SK-N-SH (cell line): Measurements from ENCODE around the gene TMEM163.

ENCODE experiments used
- CTCF ChIP-seq: fragments of 200-600 bp; sonication (generic); IDR thresholded peaks from 2 replicates; pipeline ENCODE4 v1.6.1; 2017; ENCODE audit warnings: antibody characterized with exemption, mild to moderate bottlenecking, moderate library complexity
- FOXM1 ChIP-seq: IDR thresholded peaks from 2 replicates; pipeline ENCODE4 v1.4.0; 2012; ENCODE audit warnings: low read depth, mild to moderate bottlenecking
- GABPA ChIP-seq: IDR thresholded peaks from 2 replicates; pipeline ENCODE4 v1.4.0; 2012; ENCODE audit warnings: low read depth, mild to moderate bottlenecking
- MAX ChIP-seq: IDR thresholded peaks from 2 replicates; pipeline ENCODE4 v1.4.0; 2012; ENCODE audit warnings: low read depth
- MXI1 ChIP-seq: IDR thresholded peaks from 2 replicates; pipeline ENCODE4 v1.6.1; 2012; ENCODE audit warnings: mild to moderate bottlenecking, low read depth, low read length, improper control_type of control experiment
- POLR2AphosphoS5 ChIP-seq: IDR thresholded peaks from 2 replicates; pipeline ENCODE4 v1.6.1; 2012; ENCODE audit warnings: low read depth, low read length
- SMC3 ChIP-seq: IDR thresholded peaks from 2 replicates; pipeline ENCODE4 v1.6.1; 2012; ENCODE audit warnings: low read depth, low read length, improper control_type of control experiment
- TCF12 ChIP-seq: IDR thresholded peaks from 2 replicates; pipeline ENCODE4 v1.4.0; 2012
- TEAD4 ChIP-seq: IDR thresholded peaks from 2 replicates; pipeline ENCODE4 v1.4.0; 2012; ENCODE audit warnings: mild to moderate bottlenecking, borderline replicate concordance; ENCODE audit not compliant: insufficient read depth

- TF ChIP-seq SMC3: no peak
- TF ChIP-seq CTCF: no peak
- TF ChIP-seq FOXM1: no peak
- TF ChIP-seq MXI1: no peak
- TF ChIP-seq MAX: no peak
- TF ChIP-seq POLR2AphosphoS5: no peak
- no peak for TF ChIP-seq TCF12
- TF ChIP-seq TEAD4: no peak
- TF ChIP-seq GABPA: no peak
Measured at GRCh38 chr2:134762508-134762907, 43.7 kb upstream of the TMEM163 start.
